Left ventricle myocardium superior (tissue), 1 donor: ENCODE results near the gene CERS3. TPM values are rescaled to one million over a fixed set of nuclear protein-coding genes. Genes with fewer than 3 reads are reported as not detected.
"Not testable (repeated sequence)": the region's sequence is repeated elsewhere in the genome, so short reads cannot be mapped to it uniquely, and the experiment has no call there.

Source experiments
- ATAC-seq: fragments of 200-7000 bp; cut with Tn5 transposase; one replicate; pipeline ENCODE4 v1.9.1; 2020; ENCODE audit warnings: mild to moderate bottlenecking, moderate library complexity
- DNase-seq: peaks from one replicate; pipeline ENCODE4 v3.0.0-alpha.2; 2020
- intact Hi-C: fragments of 100-400 bp; cut with micrococcal nuclease; formaldehyde crosslinking; loops from one replicate; pipeline ENCODE4 v1.11.0; 2022
- total RNA-seq: library from RNA; stranded (reverse); fragmentation: NEBNext Ultra II Directional; extraction: Animal tissue kit (Norgen Biotek cat#: 25700); gene quantifications from one replicate; pipeline ENCODE4 v1.2.1, GENCODE V29; 2021
- donor health status: DM: no; HTN: yes; CAD: no; lungs with severe emphysema.

The CERS3 gene
- total RNA-seq, 1 donor from 2014 or later, result not detected

DNA sequence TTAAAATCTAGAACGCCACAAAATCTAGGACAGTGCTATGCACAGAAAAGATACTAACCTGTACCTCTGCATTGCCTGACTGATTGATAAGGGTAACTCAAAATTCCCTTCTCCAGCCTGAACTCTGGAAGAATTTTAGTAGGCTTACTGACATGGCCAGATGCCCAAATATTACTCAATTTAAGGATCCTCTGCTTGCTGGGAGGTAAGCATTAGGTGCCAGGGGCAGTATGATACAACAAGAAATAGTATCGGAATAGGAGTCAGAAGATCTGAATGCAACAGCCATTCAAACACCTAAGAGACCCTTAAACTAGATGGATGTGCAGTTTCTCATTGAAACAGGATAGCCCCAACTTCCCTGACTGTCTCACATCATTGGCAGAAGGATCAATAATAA is 45.4 kb downstream of the CERS3 start:
- intact Hi-C loops, result no loop called here
- ATAC-seq (no peak), DNase-seq (no peak)

- DNase-seq (no peak), ATAC-seq (no peak)
- intact Hi-C loops, result no loop called here
These were observed 51.9 kb downstream of the CERS3 start for GRCh38 chr15:100476805-100477204.

- DNase-seq, result no peak
- no peak for ATAC-seq
- intact Hi-C loops, result no loop called here
These were observed 56.0 kb downstream of the CERS3 start for GRCh38 chr15:100472736-100473135.

DNA sequence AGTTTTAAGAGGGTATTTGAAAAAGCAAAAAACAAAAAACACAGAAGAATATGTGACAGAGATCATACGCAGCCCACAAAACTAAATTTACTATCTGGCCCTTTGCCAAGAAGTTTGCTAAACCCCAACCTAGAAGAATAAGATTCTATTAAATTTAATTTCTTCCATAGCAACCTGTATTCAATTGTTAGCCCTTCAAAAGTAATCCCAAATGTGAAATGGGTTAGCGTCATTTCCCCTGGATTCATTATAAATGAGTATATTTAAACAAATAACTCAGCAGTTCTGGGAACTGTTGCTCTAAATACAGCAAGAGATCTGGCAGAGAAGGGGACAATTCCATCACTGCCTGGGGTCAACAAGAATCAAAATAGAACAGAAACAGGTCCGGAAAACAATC is 56.8 kb downstream of the CERS3 start:
- intact Hi-C loops, result no loop called here
- DNase-seq (no peak), ATAC-seq (no peak)

DNA sequence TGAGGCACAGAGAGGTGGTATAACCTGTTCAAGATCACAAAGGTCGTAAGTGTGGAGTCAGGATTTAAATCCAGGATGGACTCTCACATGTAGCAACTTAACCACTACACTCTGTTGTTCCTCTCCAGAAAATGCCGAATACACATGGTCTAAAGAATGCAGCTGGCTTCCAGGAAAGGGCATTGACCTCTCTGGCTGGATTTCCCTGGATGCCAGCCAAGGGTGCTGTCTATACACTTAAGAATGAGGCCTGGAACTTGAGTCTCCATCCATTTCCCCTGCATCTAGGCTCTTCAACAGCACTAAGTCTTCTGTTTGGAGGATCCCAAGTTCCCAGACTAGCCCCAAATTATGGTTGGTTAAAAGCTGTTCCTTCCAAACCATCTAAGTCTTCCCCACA is 60.5 kb downstream of the CERS3 start:
- DNase-seq (peak; percentile 35), ATAC-seq (peak; percentile 37)
- intact Hi-C loops, result no loop called here

GRCh38 chr15:100466073-100466472 is 62.7 kb downstream of the CERS3 start:
- ATAC-seq (no peak), DNase-seq (no peak)
- intact Hi-C loops, result no loop called here

DNA sequence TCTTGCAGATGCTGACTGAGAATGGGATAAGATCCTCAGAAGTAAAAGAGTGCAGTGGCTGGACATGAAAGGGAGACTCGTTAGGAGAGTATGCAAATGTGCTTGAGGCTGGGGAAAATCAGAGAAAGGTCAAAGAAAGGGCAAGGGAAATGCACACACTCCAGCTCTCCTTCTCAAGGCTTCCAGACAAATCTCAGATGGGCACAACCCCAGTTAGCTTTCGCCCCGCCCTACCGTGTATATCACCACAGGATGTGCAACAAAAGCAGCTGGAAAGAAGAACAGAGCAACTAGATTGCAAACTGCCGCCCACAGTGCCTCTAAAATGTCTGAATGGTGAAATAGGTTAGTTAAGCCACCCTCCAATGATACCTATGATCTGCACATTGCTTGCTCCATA is 63.9 kb downstream of the CERS3 start:
- DNase-seq (no peak), ATAC-seq (no peak)
- intact Hi-C loops, result no loop called here

DNA sequence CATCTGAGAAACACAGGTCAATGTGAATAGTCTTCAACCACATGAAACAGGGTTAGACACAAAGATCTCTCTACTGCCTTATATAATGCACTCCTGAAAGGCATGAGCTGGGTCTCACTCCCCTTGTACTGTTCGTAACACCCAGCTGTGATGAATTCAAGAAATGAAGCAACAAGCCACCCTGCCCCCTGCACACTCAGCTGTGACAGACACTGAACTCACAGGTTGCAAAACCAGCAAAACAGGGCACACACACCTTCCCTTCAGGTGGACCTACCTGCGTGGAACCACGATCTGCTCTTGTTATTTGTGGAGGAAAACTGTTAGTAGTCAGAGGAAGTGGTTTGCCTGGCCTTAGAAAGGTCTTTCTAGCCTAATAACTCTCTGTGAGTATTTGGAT is 64.5 kb downstream of the CERS3 start:
- no peak for ATAC-seq
- intact Hi-C loops, result no loop called here
- DNase-seq, result no peak

DNA sequence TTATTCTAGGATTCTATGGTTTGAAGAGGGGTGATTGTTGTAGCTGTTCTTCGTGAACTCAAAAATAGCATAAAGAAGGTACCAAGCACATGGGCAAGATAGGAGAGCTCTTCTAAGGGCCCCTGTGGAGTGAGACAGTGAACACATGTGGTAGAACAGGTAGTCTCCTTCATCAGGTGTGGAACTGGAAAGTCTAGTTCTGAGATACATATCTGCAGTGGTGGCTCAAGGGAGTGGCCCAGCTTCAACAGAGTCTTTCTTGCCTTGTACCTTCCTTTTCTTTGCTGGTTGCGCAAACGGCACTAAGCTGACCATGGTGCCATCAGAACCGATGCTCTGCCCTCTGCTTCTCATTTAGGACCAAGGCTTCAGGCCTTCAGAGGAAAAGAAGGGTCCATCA is 65.2 kb downstream of the CERS3 start:
- ATAC-seq (no peak), DNase-seq (no peak)
- intact Hi-C loops, result no loop called here

GRCh38 chr15:100461049-100461448 is 67.7 kb downstream of the CERS3 start:
- ATAC-seq, result no peak
- intact Hi-C loops, result no loop called here
- no peak for DNase-seq

- intact Hi-C loops, result no loop called here
- ATAC-seq, result no peak
These were observed 71.5 kb downstream of the CERS3 start for GRCh38 chr15:100457201-100457600.

GRCh38 chr15:100454148-100454547 is 74.6 kb downstream of the CERS3 start:
- DNase-seq, result no peak
- ATAC-seq, result no peak
- intact Hi-C loops, result no loop called here

More at GRCh38 chr15:100457201-100457600, 71.5 kb downstream of the CERS3 start:
- no peak for DNase-seq

GRCh38 chr15:100448481-100448880 is 80.3 kb downstream of the CERS3 start:
- ATAC-seq, result no peak
- intact Hi-C loops, result no loop called here

GRCh38 chr15:100441063-100441462 is 87.7 kb downstream of the CERS3 start:
- intact Hi-C loops, DNase-seq, ATAC-seq: not testable (repeated sequence)

More at GRCh38 chr15:100448481-100448880, 80.3 kb downstream of the CERS3 start:
- DNase-seq, result no peak

DNA sequence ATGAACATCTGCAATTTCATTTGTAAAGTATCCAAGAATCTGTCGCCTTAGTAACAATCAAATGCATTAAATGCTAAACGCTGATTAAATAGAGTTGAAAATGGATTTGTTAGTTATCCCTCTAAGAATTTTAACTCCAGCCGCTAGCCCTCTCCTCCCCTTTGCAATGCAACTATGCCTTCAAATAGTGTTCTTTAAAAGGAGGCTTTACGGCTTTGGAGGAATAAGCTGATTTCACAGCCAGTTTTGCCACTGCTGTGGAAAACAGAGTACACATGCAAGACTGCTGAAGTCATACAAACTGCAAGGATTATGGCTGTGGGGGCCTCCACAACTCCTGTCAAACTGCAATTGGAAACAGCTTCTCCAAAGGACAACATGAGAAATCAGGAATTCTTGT is 89.2 kb downstream of the CERS3 start:
- intact Hi-C loops, result no loop called here
- DNase-seq (no peak), ATAC-seq (no peak)

- intact Hi-C loops, result no loop called here
- ATAC-seq (peak; percentile 72), DNase-seq (peak; percentile 88)
These were observed 90.2 kb downstream of the CERS3 start for GRCh38 chr15:100438570-100438969.

DNA sequence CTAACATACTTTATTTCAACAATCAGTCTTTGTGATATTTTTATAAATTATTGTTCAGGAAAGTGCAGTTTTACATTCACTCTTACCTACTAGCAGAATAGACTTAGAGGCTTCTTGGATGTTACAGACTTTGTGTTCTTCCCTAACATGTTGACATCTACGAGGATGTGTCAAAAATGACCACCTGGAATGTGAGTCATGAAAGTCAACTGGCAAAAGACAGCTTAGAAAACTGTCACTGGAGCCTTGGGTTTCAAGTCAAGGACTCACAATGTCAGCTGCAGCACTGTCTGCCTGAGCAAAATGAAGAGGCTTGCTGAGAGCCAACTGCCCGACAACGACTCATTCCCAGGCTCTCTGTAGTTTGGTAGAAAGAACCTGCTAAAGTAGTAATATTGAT is 91.5 kb downstream of the CERS3 start:
- intact Hi-C loops, result no loop called here
- ATAC-seq (no peak), DNase-seq (no peak)

DNA sequence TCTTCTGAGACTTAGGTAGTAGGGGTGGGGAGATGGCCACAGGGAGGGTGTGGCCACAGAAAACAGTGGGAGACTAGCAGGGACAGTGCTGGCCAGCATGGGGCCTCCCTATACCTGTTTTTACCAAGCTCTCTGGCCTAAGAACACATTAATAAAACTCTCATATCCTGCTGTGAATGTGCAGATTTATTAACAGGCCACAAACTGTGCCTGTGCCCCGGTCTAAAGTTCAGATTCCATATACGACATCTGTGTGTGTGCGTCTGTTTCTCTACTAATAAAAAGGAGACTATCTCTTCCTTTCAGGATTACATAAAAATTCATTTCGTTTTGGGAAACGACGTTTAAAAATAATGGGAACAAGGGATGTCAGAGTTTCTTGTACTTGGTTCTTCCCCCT is 94.2 kb downstream of the CERS3 start:
- DNase-seq (no peak), ATAC-seq (no peak)
- intact Hi-C loops, result no loop called here

DNA sequence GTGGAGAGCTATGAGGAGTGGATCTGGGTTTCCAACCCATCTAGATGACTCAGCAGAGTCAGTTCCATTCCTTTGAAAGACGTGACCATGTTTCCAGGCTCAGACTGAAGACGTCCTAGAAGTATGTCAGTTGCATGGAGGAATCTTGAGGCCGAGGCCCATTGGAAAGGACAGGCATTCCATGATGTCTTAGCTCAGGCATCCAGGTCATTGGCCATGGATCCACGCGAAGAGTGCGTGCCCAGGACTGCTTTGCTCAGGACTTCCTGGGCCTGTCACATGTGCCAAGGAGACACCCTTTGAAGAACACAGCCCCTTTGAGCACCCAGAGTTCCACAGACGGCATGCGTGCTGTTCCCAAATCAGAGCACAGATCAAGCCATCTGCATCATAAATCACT is 94.7 kb downstream of the CERS3 start:
- intact Hi-C loops, result no loop called here
- ATAC-seq (no peak), DNase-seq (no peak)

DNA sequence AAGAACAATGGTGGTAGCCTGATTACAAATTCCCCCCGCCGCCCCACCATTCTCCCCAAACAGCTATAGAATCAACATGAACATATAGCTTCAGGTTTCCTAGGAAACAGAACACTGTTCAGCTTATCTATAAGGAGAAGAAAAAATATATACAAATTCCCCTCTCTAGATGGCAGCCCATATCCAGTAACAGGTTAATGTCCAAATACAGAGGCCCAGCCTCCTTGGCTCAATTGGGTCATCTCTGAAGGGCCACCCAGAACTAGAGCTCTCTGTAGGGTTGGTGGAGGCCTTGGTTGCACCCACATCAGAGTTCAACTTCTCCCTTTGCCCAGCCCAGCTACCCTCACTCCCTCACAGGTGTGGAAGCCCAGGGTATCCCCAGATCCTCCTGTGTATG is 95.4 kb downstream of the CERS3 start:
- intact Hi-C loops, result no loop called here
- no peak for ATAC-seq

GRCh38 chr15:100430411-100430810 is 98.3 kb downstream of the CERS3 start:
- DNase-seq (no peak), ATAC-seq (no peak)
- intact Hi-C loops, result no loop called here

More for the DNA sequence above, 95.4 kb downstream of the CERS3 start:
- no peak for DNase-seq

- DNase-seq (peak; percentile 35), ATAC-seq (peak; percentile 64)
- intact Hi-C loops, result no loop called here
These were observed 99.5 kb downstream of the CERS3 start for GRCh38 chr15:100429116-100429728.
